MM.1S (cell line): Measurements from ENCODE around the gene CCNT2.

Experiments used
- DNase-seq: peaks from one replicate; pipeline ENCODE4 v3.0.0-alpha.2; 2015
- H2AFZ ChIP-seq: fragments of 300-600 bp; sonication (generic); 2 replicates; pipeline ENCODE4 v1.6.0; 2016; ENCODE audit warnings: antibody characterized with exemption, low read length
- H3F3A ChIP-seq: fragments of 300-600 bp; sonication (generic); 2 replicates; pipeline ENCODE4 v1.6.1; 2016; ENCODE audit warnings: mild to moderate bottlenecking, antibody characterized with exemption, low read length, moderate library complexity, mixed read lengths; ENCODE audit not compliant: insufficient read depth
- H3K27ac ChIP-seq: fragments of 300-600 bp; sonication (generic); 2 replicates; pipeline ENCODE4 v1.5.1; 2016; ENCODE audit warnings: mild to moderate bottlenecking, low read length
- H3K27me3 ChIP-seq: fragments of 300-600 bp; sonication (generic); replicated peaks from 2 replicates; pipeline ENCODE4 v1.6.0; 2016; ENCODE audit warnings: low read length; ENCODE audit not compliant: insufficient read depth
- H3K36me3 ChIP-seq: fragments of 300-600 bp; sonication (generic); replicated peaks from 2 replicates; pipeline ENCODE4 v1.6.1; 2016; ENCODE audit warnings: mild to moderate bottlenecking, low read length, mixed read lengths; ENCODE audit not compliant: insufficient read depth
- H3K4me1 ChIP-seq: fragments of 300-600 bp; sonication (generic); 2 replicates; pipeline ENCODE4 v1.6.1; 2016; ENCODE audit warnings: low read length, mixed read lengths
- H3K4me2 ChIP-seq: fragments of 300-600 bp; sonication (generic); 2 replicates; pipeline ENCODE4 v1.6.0; 2016; ENCODE audit warnings: low read depth, low read length
- H3K4me3 ChIP-seq: fragments of 300-600 bp; sonication (generic); 2 replicates; pipeline ENCODE4 v1.5.1; 2016; ENCODE audit warnings: low read length, mixed read lengths
- H3K79me2 ChIP-seq: fragments of 300-600 bp; sonication (generic); 2 replicates; pipeline ENCODE4 v1.6.1; 2016; ENCODE audit warnings: mixed run types, low read length, mixed read lengths
- H3K9ac ChIP-seq: fragments of 300-600 bp; sonication (generic); 2 replicates; pipeline ENCODE4 v1.6.1; 2016; ENCODE audit warnings: low read length, mixed read lengths
- H3K9me2 ChIP-seq: fragments of 300-600 bp; sonication (generic); replicated peaks from 2 replicates; pipeline ENCODE4 v1.6.1; 2016; ENCODE audit warnings: mild to moderate bottlenecking, low read length, mixed read lengths; ENCODE audit not compliant: insufficient read depth
- H3K9me3 ChIP-seq: fragments of 300-600 bp; sonication (generic); replicated peaks from 2 replicates; pipeline ENCODE4 v1.6.1; 2016; ENCODE audit warnings: mild to moderate bottlenecking, low read length, mixed read lengths; ENCODE audit not compliant: insufficient read depth
- H4K20me1 ChIP-seq: fragments of 300-600 bp; sonication (generic); 2 replicates; pipeline ENCODE4 v1.6.1; 2016; ENCODE audit warnings: mild to moderate bottlenecking, low read length, moderate library complexity, mixed read lengths; ENCODE audit not compliant: insufficient read depth
- EZH2 ChIP-seq: fragments of 300-600 bp; sonication (generic); optimal IDR thresholded peaks from 2 replicates; pipeline ENCODE3; 2017; ENCODE audit warnings: low read depth, mild to moderate bottlenecking, antibody characterized with exemption, low read length, mixed read lengths
- EZH2phosphoT487 ChIP-seq: fragments of 300-600 bp; sonication (generic); IDR thresholded peaks from 2 replicates; pipeline ENCODE4 v1.6.1; 2018; ENCODE audit warnings: antibody characterized with exemption, low read length
- TF ChIP-seq, protein P1 (sequence below): fragments of 300-600 bp; sonication (generic); IDR thresholded peaks from 2 replicates; pipeline ENCODE4 v1.5.1; 2016; ENCODE audit warnings: antibody characterized with exemption, low read length, mixed read lengths

The CCNT2 gene

DNA sequence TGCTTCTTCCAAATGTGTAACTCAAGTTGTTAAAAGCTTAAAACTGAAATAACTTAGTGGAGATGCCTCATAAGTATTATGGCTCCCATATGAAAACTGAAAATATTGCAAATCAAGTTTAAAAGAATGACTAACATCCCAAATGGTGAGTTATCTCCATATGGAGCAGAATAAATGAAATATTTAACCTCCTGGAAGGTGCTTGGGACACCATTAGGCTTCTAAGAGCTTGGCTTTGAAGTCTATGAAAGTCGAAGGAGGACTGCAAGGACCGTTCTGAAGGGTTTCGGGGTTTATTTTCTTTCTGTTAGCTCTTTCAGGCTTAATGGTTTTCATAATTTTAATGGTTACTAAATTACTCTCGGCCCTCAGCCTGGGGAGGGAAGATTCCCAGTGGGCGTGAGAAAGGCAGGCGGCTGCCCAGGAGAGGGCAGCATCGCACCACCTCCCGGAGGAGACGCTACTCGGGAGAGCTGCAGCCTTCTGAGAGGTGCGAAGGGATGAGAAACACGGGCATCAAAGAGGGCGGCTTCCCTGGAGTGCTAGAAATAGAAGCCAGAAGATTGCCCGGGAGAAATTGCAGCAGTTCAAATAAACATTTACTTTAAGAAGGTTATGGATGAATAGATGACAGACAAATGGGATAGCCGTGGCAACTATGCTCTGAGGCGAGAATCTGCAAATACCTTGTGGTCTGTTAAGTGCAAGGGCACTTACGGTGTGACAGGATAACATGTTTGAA, 85.6 kb downstream of the CCNT2 start:
- Histone ChIP-seq H4K20me1 (no peaks in the 10 kb centered on the region), H3K9ac (no peak overlapping the region), H3K4me2 (peak overlapping the region; percentile 35; the same call in 1 of the 2 replicates), H3K79me2 (no peaks in the 10 kb centered on the region), H3K4me1 (no peaks in the 10 kb centered on the region), H3K27ac (no peak overlapping the region), H3K9me2 (no peaks in the 10 kb centered on the region), H3K9me3 (no peaks in the 10 kb centered on the region), H3K36me3 (no peaks in the 10 kb centered on the region), H3F3A (no peaks in the 10 kb centered on the region), H2AFZ (peak overlapping the region; percentile 42), H3K27me3 (no peaks in the 10 kb centered on the region), H3K4me3 (no peak overlapping the region)
- peak; percentile 73 for DNase-seq
- TF ChIP-seq, protein P1, sequence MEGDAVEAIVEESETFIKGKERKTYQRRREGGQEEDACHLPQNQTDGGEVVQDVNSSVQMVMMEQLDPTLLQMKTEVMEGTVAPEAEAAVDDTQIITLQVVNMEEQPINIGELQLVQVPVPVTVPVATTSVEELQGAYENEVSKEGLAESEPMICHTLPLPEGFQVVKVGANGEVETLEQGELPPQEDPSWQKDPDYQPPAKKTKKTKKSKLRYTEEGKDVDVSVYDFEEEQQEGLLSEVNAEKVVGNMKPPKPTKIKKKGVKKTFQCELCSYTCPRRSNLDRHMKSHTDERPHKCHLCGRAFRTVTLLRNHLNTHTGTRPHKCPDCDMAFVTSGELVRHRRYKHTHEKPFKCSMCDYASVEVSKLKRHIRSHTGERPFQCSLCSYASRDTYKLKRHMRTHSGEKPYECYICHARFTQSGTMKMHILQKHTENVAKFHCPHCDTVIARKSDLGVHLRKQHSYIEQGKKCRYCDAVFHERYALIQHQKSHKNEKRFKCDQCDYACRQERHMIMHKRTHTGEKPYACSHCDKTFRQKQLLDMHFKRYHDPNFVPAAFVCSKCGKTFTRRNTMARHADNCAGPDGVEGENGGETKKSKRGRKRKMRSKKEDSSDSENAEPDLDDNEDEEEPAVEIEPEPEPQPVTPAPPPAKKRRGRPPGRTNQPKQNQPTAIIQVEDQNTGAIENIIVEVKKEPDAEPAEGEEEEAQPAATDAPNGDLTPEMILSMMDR: peak; percentile 97
- TF ChIP-seq EZH2 (no peak), EZH2phosphoT487 (no peak)

DNA sequence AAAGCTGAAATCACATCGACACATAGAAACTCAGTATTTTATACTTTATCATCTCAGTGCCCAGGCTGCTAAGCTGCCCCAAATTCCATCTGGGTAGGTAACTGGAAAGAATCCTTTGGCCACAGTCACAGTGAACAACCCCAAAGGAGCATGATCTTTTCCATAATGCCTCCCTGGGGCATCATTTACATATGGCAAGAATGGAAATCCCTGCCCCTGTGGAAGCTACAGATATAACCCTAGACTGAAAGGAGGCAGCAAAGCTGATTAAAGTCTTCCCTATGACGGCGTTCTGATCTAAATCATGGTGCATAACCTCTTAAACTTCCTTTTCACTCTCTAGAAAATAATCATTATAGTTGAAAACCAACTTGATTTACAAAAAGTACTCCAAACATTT, 87.1 kb downstream of the CCNT2 start:
- Histone ChIP-seq H3K9me2 (no peaks in the 10 kb centered on the region), H3K9me3 (no peaks in the 10 kb centered on the region), H3K4me1 (no peaks in the 10 kb centered on the region), H2AFZ (no peak overlapping the region), H3K4me2 (no peak overlapping the region), H3K27ac (no peak overlapping the region), H3K79me2 (no peaks in the 10 kb centered on the region), H3F3A (no peaks in the 10 kb centered on the region), H3K36me3 (no peaks in the 10 kb centered on the region), H3K9ac (no peak overlapping the region), H3K27me3 (no peaks in the 10 kb centered on the region), H3K4me3 (no peak overlapping the region), H4K20me1 (no peaks in the 10 kb centered on the region)
- no peak for DNase-seq
- no peak for TF ChIP-seq EZH2phosphoT487
- TF ChIP-seq, protein P1: no peak
- no peak for TF ChIP-seq EZH2
